PC-9 (cell line): ENCODE data around the gene RNF17. TPM values are rescaled to one million over a fixed set of nuclear protein-coding genes. Genes with fewer than 3 reads are reported as not detected.

ENCODE experiments used
- BruUV-seq: library from RNA; stranded (reverse); fragments of 400-500 nt; replicated peaks from 2 replicates; lab custom pipeline; 2021; lab: Mats Ljungman, UMichigan
- CTCF ChIA-PET: fragments of 300-600 bp; sonication (Branson Sonifier 250); formaldehyde crosslinking; loops from one replicate; lab custom pipeline; 2022; ENCODE audit warnings: antibody characterized with exemption; lab: Charles Lee
- POLR2A ChIA-PET: fragments of 300-600 bp; sonication (Branson Sonifier 250); formaldehyde crosslinking; loops from one replicate; lab custom pipeline; 2022; ENCODE audit warnings: antibody characterized with exemption; ENCODE audit not compliant: unreplicated experiment; lab: Charles Lee
- DNase-seq, 2 experiments: peaks; one replicate each; pipeline versions ENCODE4 v3.0.0 to v3.0.0-alpha.2; 2015 to 2022; ENCODE audit warnings: mixed read lengths in 1 of 2
- H2AFZ ChIP-seq: fragments of 200-600 bp; sonication (generic); 2 replicates; pipeline ENCODE4 v1.8.1; 2017; ENCODE audit warnings: antibody characterized with exemption
- H3F3A ChIP-seq: fragments of 200-600 bp; sonication (generic); 2 replicates; pipeline ENCODE4 v1.8.1; 2017; ENCODE audit warnings: antibody characterized with exemption, mild to moderate bottlenecking, low read depth; ENCODE audit not compliant: insufficient read depth
- H3K27ac ChIP-seq: fragments of 200-600 bp; sonication (generic); 2 replicates; pipeline ENCODE4 v1.6.1; 2016; ENCODE audit warnings: mixed run types
- H3K27me3 ChIP-seq: fragments of 200-600 bp; sonication (generic); 2 replicates; pipeline ENCODE4 v1.6.1; 2016; ENCODE audit warnings: low read depth, mixed run types; ENCODE audit not compliant: insufficient read depth
- H3K36me3 ChIP-seq: fragments of 200-600 bp; sonication (generic); 2 replicates; pipeline ENCODE4 v1.6.1; 2016; ENCODE audit warnings: low read depth, mixed run types
- H3K4me1 ChIP-seq: fragments of 200-600 bp; sonication (generic); replicated peaks from 2 replicates; pipeline ENCODE4 v1.6.1; 2016; ENCODE audit warnings: mixed run types; ENCODE audit not compliant: insufficient read depth
- H3K4me2 ChIP-seq: fragments of 200-600 bp; sonication (generic); 2 replicates; pipeline ENCODE4 v1.6.1; 2017; ENCODE audit warnings: mixed run types
- H3K4me3 ChIP-seq: fragments of 200-600 bp; sonication (generic); 2 replicates; pipeline ENCODE4 v1.6.1; 2016; ENCODE audit warnings: mixed run types
- H3K79me2 ChIP-seq: fragments of 200-600 bp; sonication (generic); 2 replicates; pipeline ENCODE4 v1.6.1; 2017; ENCODE audit warnings: low read depth, mixed run types
- H3K9me2 ChIP-seq: fragments of 200-600 bp; sonication (generic); 2 replicates; pipeline ENCODE4 v1.8.1; 2017; ENCODE audit warnings: mild to moderate bottlenecking; ENCODE audit not compliant: insufficient read depth
- H3K9me3 ChIP-seq: fragments of 200-600 bp; sonication (generic); 2 replicates; pipeline ENCODE4 v1.8.1; 2016; ENCODE audit warnings: low read depth; ENCODE audit not compliant: insufficient read depth
- H4K20me1 ChIP-seq: fragments of 200-600 bp; sonication (generic); 2 replicates; pipeline ENCODE4 v1.8.1; 2017; ENCODE audit not compliant: insufficient read depth
- EZH2 ChIP-seq: fragments of 200-600 bp; sonication (generic); IDR thresholded peaks from 2 replicates; pipeline ENCODE4 v1.8.0; 2017; ENCODE audit warnings: antibody characterized with exemption, low read depth
- intact Hi-C: fragments of 100-400 bp; cut with micrococcal nuclease; formaldehyde crosslinking; loops from one replicate; pipeline ENCODE4 v1.10.0; 2022; ENCODE audit not compliant: unreplicated experiment
- total RNA-seq: library from RNA; stranded (reverse); gene quantifications from 2 replicates; pipeline ENCODE4 v1.2.3, GENCODE V29; 2021
- TF ChIP-seq, protein P1 (sequence below): fragments of 200-600 bp; sonication (generic); conservative IDR thresholded peaks from 2 replicates; pipeline ENCODE4 v1.6.1; 2017; ENCODE audit warnings: mixed run types, antibody characterized with exemption, mild to moderate bottlenecking, moderate library complexity

RNF17 gene
- total RNA-seq, 1 experiment from 2014 or later, result not detected

DNA sequence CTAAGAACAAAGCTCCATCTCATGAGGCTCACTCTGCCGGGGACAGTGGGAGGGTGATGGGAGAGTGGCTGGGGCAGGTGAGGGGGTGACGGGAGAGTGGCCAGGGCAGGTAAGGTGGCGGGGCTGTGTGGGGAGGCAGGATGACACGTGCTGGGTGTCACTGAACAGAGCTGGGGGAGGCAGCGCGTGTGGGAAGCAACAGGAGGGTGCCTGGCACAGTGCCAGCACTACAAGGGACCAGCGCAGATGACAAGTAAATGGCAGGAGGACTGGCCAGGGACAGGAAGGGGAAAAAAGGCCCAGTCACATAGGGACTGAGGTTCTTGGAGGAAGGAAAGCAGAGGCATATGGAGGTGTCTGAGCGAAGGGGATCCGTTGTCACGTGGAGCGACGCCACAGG is 129.9 kb downstream of the RNF17 start:
- Histone ChIP-seq H3K4me2 (no peak overlapping the region), H3K9me3 (no peaks in the 10 kb centered on the region), H3K4me3 (no peak overlapping the region), H3F3A (no peaks in the 10 kb centered on the region), H3K27ac (no peak overlapping the region), H4K20me1 (no peaks in the 10 kb centered on the region), H3K27me3 (no peaks in the 10 kb centered on the region), H3K4me1 (no peaks in the 10 kb centered on the region), H3K9me2 (no peaks in the 10 kb centered on the region), H2AFZ (no peak overlapping the region), H3K79me2 (no peaks in the 10 kb centered on the region), H3K36me3 (peaks cover 4% of the 10 kb centered on the region; the same call in 1 of the 2 replicates)
- DNase-seq, result no peak
- TF ChIP-seq EZH2, result no peak
- intact Hi-C loops, result no loop called here
- CTCF ChIA-PET, result no interaction called here
- POLR2A ChIA-PET, result no interaction called here
- BruUV-seq, result no TSS peak

DNA sequence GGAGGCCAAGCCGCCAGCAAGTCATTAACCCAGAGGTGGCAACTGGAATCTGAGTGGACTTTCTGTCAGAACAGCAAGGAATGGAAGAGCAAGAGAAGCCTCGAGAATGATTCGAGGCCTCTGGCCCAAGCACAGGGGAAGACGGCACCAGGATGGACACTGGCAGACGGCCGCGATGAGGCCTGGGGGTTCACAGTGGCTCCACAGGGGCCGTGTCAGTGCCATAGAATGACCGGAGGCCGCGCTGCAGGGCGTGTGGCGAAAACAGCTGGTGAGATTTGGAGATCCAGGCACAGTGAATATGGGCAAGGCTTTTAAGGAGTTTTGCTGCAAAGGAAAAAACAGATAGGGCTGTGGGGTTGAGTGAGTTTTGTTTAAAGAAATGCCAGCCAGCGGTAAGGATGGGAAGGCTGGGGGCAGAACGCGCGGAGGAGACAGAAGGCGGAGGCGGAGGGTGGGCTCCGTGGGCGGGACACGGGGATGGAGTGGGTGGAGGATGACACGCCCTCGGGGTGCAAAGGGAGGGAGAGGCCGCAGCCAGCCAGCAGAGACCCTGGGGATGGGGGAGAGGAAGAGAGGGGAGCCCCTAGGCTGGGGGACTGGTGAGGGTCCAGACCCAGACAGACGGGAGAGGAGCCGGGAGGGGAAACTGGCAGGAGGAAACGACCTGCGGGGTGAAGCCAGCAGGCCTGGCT is 130.5 kb downstream of the RNF17 start:
- no peak for DNase-seq
- H3K27me3 ChIP-seq, result no peaks in the 10 kb centered on the region
- H2AFZ ChIP-seq, result no peak overlapping the region
- no peaks in the 10 kb centered on the region for H3K9me2 ChIP-seq
- ChIA-PET POLR2A (no interaction called here), CTCF (no interaction called here)
- H3K9me3 ChIP-seq, result no peaks in the 10 kb centered on the region
- no peaks in the 10 kb centered on the region for H3F3A ChIP-seq
- no peaks in the 10 kb centered on the region for H4K20me1 ChIP-seq
- H3K36me3 ChIP-seq, result peaks cover 4% of the 10 kb centered on the region; the same call in 1 of the 2 replicates
- no peak overlapping the region for H3K4me2 ChIP-seq
- no peaks in the 10 kb centered on the region for H3K79me2 ChIP-seq
- H3K4me3 ChIP-seq, result no peak overlapping the region
- no TSS peak for BruUV-seq
- TF ChIP-seq, protein P1, sequence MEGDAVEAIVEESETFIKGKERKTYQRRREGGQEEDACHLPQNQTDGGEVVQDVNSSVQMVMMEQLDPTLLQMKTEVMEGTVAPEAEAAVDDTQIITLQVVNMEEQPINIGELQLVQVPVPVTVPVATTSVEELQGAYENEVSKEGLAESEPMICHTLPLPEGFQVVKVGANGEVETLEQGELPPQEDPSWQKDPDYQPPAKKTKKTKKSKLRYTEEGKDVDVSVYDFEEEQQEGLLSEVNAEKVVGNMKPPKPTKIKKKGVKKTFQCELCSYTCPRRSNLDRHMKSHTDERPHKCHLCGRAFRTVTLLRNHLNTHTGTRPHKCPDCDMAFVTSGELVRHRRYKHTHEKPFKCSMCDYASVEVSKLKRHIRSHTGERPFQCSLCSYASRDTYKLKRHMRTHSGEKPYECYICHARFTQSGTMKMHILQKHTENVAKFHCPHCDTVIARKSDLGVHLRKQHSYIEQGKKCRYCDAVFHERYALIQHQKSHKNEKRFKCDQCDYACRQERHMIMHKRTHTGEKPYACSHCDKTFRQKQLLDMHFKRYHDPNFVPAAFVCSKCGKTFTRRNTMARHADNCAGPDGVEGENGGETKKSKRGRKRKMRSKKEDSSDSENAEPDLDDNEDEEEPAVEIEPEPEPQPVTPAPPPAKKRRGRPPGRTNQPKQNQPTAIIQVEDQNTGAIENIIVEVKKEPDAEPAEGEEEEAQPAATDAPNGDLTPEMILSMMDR, result no peak
- no peak for TF ChIP-seq EZH2
- H3K4me1 ChIP-seq, result no peaks in the 10 kb centered on the region
- H3K27ac ChIP-seq, result no peak overlapping the region
- intact Hi-C loops, result no loop called here

DNA sequence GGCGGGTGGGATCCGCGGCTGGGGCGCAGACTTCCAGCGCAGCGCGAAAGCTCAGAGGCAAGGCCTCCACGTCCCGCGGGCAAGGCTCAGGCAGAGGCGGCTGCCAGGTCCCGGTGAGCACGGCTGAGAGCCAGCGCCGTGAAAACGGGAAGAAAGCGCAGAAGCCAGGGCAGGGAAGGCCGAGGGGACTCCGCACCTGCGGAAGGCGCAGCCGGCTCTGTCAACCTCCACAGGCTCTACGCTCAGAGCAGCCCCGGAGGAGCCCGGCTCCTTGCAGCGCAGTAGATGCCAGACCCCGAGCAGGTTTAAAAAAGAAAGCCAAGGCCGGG is 131.0 kb downstream of the RNF17 start:
- H3K36me3 ChIP-seq, result peaks cover 4% of the 10 kb centered on the region; the same call in 1 of the 2 replicates
- H3K4me3 ChIP-seq, result no peak overlapping the region
- H3K79me2 ChIP-seq, result no peaks in the 10 kb centered on the region
- no peaks in the 10 kb centered on the region for H3K27me3 ChIP-seq
- intact Hi-C loops, result no loop called here
- POLR2A ChIA-PET, result no interaction called here
- CTCF ChIA-PET, result no interaction called here
- no peak overlapping the region for H2AFZ ChIP-seq
- H4K20me1 ChIP-seq, result no peaks in the 10 kb centered on the region
- no peaks in the 10 kb centered on the region for H3K9me2 ChIP-seq
- H3K9me3 ChIP-seq, result no peaks in the 10 kb centered on the region
- H3K27ac ChIP-seq, result no peak overlapping the region
- no peaks in the 10 kb centered on the region for H3F3A ChIP-seq
- no peaks in the 10 kb centered on the region for H3K4me1 ChIP-seq
- no peak overlapping the region for H3K4me2 ChIP-seq
- no TSS peak for BruUV-seq
- no peak for DNase-seq
- TF ChIP-seq, protein P1, result no peak
- no peak for TF ChIP-seq EZH2

DNA sequence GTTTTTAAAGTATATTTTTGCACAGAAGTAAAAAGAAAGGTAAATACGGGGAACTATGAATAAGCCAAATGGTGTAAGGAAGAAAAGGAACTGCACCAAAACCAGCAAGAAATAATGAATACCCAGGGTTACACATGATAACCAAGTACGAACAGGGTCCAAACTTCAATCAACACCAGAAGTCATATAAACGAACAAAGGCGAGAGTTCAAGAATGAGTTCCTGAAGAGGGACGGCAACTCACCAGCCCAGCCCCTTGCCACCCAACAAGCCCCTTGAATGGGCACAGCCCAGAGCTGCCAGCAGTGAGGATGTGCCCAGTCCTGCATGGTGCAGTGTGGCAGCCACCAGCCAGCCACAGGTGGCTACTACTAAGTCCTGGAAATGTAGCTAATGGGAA is 132.1 kb downstream of the RNF17 start:
- intact Hi-C loops, result no loop called here
- Histone ChIP-seq H3K36me3 (peaks cover 4% of the 10 kb centered on the region; the same call in 1 of the 2 replicates), H4K20me1 (no peaks in the 10 kb centered on the region), H3K27me3 (no peaks in the 10 kb centered on the region), H3K4me3 (no peak overlapping the region), H3F3A (no peaks in the 10 kb centered on the region), H2AFZ (no peak overlapping the region), H3K27ac (no peak overlapping the region), H3K79me2 (no peaks in the 10 kb centered on the region), H3K4me1 (no peaks in the 10 kb centered on the region), H3K9me3 (no peaks in the 10 kb centered on the region), H3K9me2 (no peaks in the 10 kb centered on the region), H3K4me2 (no peak overlapping the region)
- TF ChIP-seq, protein P1, result no peak
- TF ChIP-seq EZH2, result no peak
- CTCF ChIA-PET, result no interaction called here
- POLR2A ChIA-PET, result no interaction called here
- no peak for DNase-seq
- no TSS peak for BruUV-seq
